Measurements from ENCODE around the gene MAFG. TPM values are rescaled to one million over a fixed set of nuclear protein-coding genes. Genes with fewer than 3 reads are reported as not detected.

The MAFG gene
- total RNA-seq, 1 experiment from 2014 or later = 36.1 TPM

- Mint-ChIP-seq H3K27ac (ENCODE audit: unreplicated experiment) (peak overlapping the region; percentile 71), H3K4me1 (ENCODE audit: low read depth, unreplicated experiment) (peaks cover 57% of the 10 kb centered on the region), H3K36me3 (ENCODE audit: insufficient read depth, unreplicated experiment) (peaks cover 92% of the 10 kb centered on the region), H3K27me3 (ENCODE audit: unreplicated experiment) (no peaks in the 10 kb centered on the region), H3K9me3 (ENCODE audit: low read depth, unreplicated experiment) (no peaks in the 10 kb centered on the region), H3K4me3 (ENCODE audit: low read depth, unreplicated experiment) (peak overlapping the region; percentile 93)
- CTCF ChIA-PET = interaction anchor here (0.9 to 1.5 kb wide), 3 partner anchors 12 to 107 kb away, joined by 3 read pairs; partner anchors contain the start of genes CENPX and LRRC45
- DNase-seq = no peak
- BruUV-seq (replicated peaks) = no TSS peak
- TF ChIP-seq, protein P1, sequence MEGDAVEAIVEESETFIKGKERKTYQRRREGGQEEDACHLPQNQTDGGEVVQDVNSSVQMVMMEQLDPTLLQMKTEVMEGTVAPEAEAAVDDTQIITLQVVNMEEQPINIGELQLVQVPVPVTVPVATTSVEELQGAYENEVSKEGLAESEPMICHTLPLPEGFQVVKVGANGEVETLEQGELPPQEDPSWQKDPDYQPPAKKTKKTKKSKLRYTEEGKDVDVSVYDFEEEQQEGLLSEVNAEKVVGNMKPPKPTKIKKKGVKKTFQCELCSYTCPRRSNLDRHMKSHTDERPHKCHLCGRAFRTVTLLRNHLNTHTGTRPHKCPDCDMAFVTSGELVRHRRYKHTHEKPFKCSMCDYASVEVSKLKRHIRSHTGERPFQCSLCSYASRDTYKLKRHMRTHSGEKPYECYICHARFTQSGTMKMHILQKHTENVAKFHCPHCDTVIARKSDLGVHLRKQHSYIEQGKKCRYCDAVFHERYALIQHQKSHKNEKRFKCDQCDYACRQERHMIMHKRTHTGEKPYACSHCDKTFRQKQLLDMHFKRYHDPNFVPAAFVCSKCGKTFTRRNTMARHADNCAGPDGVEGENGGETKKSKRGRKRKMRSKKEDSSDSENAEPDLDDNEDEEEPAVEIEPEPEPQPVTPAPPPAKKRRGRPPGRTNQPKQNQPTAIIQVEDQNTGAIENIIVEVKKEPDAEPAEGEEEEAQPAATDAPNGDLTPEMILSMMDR (IDR thresholded peaks at IDR 0.05; ENCODE audit: unreplicated experiment) = no peak
- intact Hi-C loops (cut with micrococcal nuclease; ENCODE audit: unreplicated experiment) = no loop called here
These were observed 11.1 kb downstream of the MAFG start for GRCh38 chr17:81916234-81917001.

DNA sequence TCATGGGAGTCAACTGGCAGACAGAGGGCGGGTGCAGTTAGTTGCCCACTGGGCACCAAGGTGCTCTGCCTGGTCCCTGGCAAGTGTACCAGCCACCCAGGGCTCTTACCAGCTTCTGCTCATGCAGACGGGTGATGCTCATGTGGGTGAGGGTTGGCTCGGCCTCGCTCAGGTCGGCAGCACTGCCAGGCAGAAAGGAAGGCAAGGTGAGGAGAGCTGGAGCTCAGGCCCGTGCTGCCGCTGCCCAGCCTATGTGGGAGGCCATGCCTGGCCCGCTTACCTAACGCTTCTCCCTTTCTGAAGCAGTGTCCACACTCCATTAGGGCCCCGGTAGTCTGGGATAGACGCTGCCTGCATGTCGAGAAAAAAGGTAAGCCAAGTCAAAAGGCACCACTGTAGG, 12.2 kb downstream of the MAFG start:
- H3K27me3 Mint-ChIP-seq (ENCODE audit: unreplicated experiment) = no peaks in the 10 kb centered on the region
- no peak for DNase-seq
- TF ChIP-seq, protein P1 (IDR thresholded peaks at IDR 0.05; ENCODE audit: unreplicated experiment) = no peak
- H3K4me3 Mint-ChIP-seq (ENCODE audit: low read depth, unreplicated experiment) = no peak overlapping the region
- CTCF ChIA-PET = no interaction called here
- BruUV-seq (replicated peaks) = no TSS peak
- no peaks in the 10 kb centered on the region for H3K9me3 Mint-ChIP-seq (ENCODE audit: low read depth, unreplicated experiment)
- peaks cover 91% of the 10 kb centered on the region for H3K36me3 Mint-ChIP-seq (ENCODE audit: insufficient read depth, unreplicated experiment)
- no peak overlapping the region for H3K27ac Mint-ChIP-seq (ENCODE audit: unreplicated experiment)
- peaks cover 58% of the 10 kb centered on the region for H3K4me1 Mint-ChIP-seq (ENCODE audit: low read depth, unreplicated experiment)
- intact Hi-C loops (cut with micrococcal nuclease; ENCODE audit: unreplicated experiment) = no loop called here

DNA sequence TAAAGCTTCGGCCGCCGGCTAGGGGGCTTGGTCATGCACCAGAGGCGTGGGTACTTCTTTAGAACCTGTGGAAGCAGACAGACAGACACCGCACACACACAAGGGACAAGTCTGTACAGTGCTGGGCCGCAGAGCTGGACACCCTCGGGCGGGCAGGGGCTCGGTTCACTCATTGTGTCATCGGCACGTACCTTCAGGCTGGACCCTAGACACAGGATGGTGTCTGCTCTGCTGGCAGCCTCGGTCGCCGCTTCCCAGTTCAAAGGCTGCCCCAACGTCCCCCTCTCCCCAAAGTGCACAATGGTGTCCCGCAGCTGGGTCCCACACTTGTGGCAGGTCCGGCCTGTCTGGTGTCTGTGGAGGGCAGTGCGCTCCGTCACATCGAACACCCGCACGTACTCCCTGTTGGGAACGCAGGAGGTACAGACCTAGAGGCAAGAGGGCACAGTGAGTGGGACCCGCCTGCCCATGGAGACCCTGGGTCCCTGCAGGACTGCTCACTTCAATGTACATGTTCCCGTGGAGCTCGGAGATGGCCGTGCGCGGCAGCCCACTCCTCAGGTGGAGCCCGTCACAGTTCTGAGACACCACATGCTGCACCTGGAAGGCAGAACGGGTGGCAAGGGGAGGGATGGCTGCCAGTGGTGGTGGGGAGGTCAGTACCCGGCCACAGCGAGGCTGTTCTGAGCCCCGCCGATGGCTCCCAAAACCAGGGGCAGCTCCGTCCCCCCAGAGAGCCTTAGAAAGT, 13.3 kb downstream of the MAFG start:
- TF ChIP-seq, protein P1 (IDR thresholded peaks at IDR 0.05; ENCODE audit: unreplicated experiment) = no peak
- CTCF ChIA-PET = interaction anchor here (0.5 kb wide), 1 partner anchor 108 kb away, joined by 4 read pairs; the partner anchor contains the start of gene CENPX
- no peak overlapping the region for H3K4me3 Mint-ChIP-seq (ENCODE audit: low read depth, unreplicated experiment)
- no peaks in the 10 kb centered on the region for H3K27me3 Mint-ChIP-seq (ENCODE audit: unreplicated experiment)
- no peaks in the 10 kb centered on the region for H3K9me3 Mint-ChIP-seq (ENCODE audit: low read depth, unreplicated experiment)
- intact Hi-C loops (cut with micrococcal nuclease; ENCODE audit: unreplicated experiment) = no loop called here
- no TSS peak for BruUV-seq (replicated peaks)
- peaks cover 84% of the 10 kb centered on the region for H3K36me3 Mint-ChIP-seq (ENCODE audit: insufficient read depth, unreplicated experiment)
- no peak overlapping the region for H3K27ac Mint-ChIP-seq (ENCODE audit: unreplicated experiment)
- H3K4me1 Mint-ChIP-seq (ENCODE audit: low read depth, unreplicated experiment) = peaks cover 60% of the 10 kb centered on the region
- DNase-seq = no peak

- intact Hi-C loops (cut with micrococcal nuclease; ENCODE audit: unreplicated experiment) = no loop called here
- Mint-ChIP-seq H3K4me3 (ENCODE audit: low read depth, unreplicated experiment) (no peak overlapping the region), H3K27ac (ENCODE audit: unreplicated experiment) (peak overlapping the region; percentile 80), H3K4me1 (ENCODE audit: low read depth, unreplicated experiment) (peaks cover 52% of the 10 kb centered on the region), H3K27me3 (ENCODE audit: unreplicated experiment) (no peaks in the 10 kb centered on the region), H3K9me3 (ENCODE audit: low read depth, unreplicated experiment) (no peaks in the 10 kb centered on the region), H3K36me3 (ENCODE audit: insufficient read depth, unreplicated experiment) (peaks cover 83% of the 10 kb centered on the region)
- CTCF ChIA-PET = interaction anchor here (0.5 to 1.2 kb wide), 3 partner anchors 13 to 884 kb away, joined by 4 to 5 read pairs (median 4); partner anchors contain the start of genes ALYREF and ANAPC11
- DNase-seq = no peak
- TF ChIP-seq, protein P1 (IDR thresholded peaks at IDR 0.05; ENCODE audit: unreplicated experiment) = no peak
- no TSS peak for BruUV-seq (replicated peaks)
These were observed 14.0 kb downstream of the MAFG start for GRCh38 chr17:81913394-81914102.
